ENCODE measurements around the gene CBARP.
A peak's percentile ranks its signal among the peaks of the same experiment; 100 is the strongest.

Gene CBARP

DNA sequence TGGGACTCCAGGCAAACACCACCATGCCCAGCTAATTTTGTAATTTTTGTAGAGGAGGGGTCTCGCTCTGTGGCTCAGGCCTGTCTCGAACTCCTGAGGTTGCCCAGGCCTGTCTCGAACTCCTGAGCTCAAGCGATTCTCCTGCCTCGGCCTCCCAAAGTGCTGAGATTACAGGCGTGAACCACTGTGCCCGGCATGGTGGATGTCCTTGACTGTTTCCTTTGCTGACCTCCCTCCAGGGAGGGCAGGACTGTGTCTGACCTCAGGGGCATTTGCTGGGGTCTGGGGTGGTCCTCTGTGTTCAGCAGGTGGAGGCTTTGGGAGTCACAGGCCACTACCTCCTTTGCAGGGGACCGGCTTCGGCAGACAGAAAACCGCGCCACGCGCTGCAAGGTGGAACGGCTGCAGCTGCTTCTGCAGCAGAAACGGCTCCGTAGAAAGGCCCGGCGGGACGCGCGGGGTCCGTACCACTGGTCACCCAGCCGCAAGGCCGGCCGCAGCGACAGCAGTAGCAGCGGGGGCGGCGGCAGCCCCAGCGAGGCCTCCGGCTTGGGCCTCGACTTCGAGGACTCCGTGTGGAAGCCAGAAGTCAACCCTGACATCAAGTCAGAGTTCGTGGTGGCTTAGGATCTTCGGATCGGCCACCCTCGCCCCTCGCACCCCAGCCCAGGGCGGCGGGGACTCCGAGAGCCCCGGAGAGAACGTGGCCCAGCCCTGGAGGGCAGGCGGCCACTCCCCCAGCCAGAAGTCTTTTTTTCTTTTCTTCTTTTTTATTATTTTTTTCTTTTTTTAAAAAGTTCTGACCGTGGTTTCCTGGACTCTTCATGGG lies 19.1 kb upstream of the CBARP start:
- Histone ChIP-seq H3K9me3 (no peaks in the 10 kb centered on the region), H3K4me3 (no peak overlapping the region), H3K4me1 (peaks cover 14% of the 10 kb centered on the region), H3K36me3 (replicated peaks) (peaks cover 47% of the 10 kb centered on the region), H3K27me3 (ENCODE audit: low read depth) (no peaks in the 10 kb centered on the region)
- in situ Hi-C loops (cut with MboI; ENCODE audit: low sequenced_read_pairs) = no loop called here
- DNase-seq (ENCODE audit: low spot score in 2 of 2) = no peak

DNA sequence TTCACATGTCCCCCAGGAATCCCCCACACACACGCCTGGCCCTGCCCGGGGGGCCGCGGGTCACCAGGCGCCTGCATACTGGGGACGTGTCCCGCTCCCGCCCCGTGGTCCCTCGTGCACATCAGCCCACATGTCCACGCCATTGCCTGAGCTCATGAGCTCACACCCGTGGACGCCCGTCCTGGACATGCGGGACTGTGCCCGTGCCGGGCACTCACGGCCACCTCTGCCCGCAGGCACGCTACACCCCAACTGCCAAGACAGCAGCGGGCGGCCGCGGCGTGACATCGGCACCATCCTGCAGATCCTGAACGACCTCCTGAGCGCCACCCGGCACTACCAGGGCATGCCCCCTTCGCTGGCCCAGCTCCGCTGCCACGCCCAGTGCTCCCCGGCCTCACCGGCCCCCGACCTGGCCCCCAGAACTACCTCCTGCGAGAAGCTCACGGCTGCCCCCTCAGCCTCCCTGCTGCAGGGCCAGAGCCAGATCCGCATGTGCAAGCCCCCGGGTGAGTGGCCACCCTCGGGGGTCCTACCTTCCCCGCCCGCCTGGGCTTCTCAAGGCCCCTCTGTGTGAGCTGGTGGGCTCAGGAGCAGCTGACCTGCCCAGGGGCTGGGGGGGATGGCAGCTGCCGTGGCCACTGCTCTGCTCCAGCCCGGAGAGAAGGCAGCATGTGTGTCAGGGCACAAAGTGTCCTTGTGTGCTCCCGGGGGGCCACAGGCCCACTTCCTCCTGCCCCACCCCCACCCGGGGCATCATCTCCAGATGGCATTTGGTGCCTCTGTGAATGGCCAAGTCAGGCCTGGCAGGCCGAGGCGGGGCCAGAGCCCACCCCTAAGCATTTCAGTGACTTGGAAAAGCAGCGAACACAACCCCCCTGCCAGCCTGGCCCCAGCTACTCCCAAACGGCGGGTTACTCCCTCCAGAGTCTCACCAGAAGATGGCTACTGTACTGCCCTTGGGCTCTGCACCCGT lies 17.7 kb upstream of the CBARP start:
- Histone ChIP-seq H3K36me3 (replicated peaks) (peaks cover 57% of the 10 kb centered on the region), H3K9me3 (no peaks in the 10 kb centered on the region), H3K27me3 (ENCODE audit: low read depth) (no peaks in the 10 kb centered on the region), H3K4me1 (peaks cover 8% of the 10 kb centered on the region), H3K4me3 (no peak overlapping the region)
- DNase-seq (ENCODE audit: low spot score in 2 of 2) = no peak
- in situ Hi-C loops (cut with MboI; ENCODE audit: low sequenced_read_pairs) = no loop called here

DNA sequence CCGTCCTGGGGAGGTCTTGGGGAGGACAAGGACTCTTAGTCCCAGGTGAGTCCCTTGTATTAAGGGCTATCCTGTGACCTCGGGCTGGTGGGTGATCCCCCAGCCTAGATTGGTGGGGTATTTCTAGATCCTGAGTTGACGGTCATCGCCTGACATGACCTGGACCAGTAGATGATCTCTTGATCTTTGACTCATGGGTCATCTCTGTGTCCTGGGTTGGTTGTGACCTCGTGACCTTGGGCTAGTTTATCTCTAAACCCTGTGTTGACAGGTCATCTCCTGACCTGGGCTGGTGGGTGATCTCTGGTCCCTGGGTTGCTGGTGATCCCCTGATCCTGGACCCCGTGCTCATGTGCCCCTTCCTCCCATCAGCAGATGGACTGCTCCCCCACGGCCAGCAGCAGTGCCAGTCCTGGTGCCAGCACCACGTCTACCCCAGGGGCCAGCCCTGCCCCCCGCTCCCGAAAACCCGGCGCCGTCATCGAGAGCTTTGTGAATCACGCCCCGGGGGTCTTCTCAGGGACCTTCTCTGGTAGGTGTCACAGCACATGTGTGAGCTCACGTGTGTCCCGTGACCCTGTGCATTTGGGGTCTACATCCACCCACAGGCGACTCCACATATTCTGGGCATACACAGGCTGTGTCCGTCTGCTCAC lies 16.9 kb upstream of the CBARP start:
- Histone ChIP-seq H3K27me3 (ENCODE audit: low read depth) (no peaks in the 10 kb centered on the region), H3K4me3 (no peak overlapping the region), H3K4me1 (peaks cover 4% of the 10 kb centered on the region), H3K36me3 (replicated peaks) (peaks cover 57% of the 10 kb centered on the region), H3K9me3 (no peaks in the 10 kb centered on the region)
- in situ Hi-C loops (cut with MboI; ENCODE audit: low sequenced_read_pairs) = no loop called here
- no peak for DNase-seq (ENCODE audit: low spot score in 2 of 2)

DNA sequence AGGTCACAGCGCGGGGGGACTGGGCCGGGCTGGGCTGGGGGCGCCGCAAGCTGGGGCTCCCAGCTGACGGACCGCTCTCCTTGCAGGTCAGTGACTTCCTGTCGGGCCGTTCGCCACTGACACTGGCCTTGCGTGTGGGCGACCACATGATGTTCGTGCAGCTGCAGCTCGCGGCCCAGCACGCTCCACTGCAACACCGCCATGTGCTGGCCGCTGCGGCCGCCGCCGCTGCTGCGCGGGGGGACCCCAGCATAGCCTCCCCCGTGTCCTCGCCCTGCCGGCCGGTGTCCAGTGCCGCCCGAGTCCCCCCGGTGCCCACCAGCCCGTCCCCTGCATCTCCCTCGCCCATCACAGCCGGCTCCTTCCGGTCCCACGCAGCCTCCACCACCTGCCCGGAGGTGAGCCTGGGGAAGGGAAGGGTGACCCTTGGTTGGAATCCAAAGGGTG lies 16.3 kb upstream of the CBARP start:
- no peak overlapping the region for H3K4me3 ChIP-seq
- in situ Hi-C loops (cut with MboI; ENCODE audit: low sequenced_read_pairs) = no loop called here
- H3K36me3 ChIP-seq (replicated peaks) = peaks cover 54% of the 10 kb centered on the region
- no peaks in the 10 kb centered on the region for H3K27me3 ChIP-seq (ENCODE audit: low read depth)
- H3K4me1 ChIP-seq = no peaks in the 10 kb centered on the region; the same call in 1 of the 2 replicates
- H3K9me3 ChIP-seq = no peaks in the 10 kb centered on the region
- DNase-seq (ENCODE audit: low spot score in 2 of 2) = no peak

DNA sequence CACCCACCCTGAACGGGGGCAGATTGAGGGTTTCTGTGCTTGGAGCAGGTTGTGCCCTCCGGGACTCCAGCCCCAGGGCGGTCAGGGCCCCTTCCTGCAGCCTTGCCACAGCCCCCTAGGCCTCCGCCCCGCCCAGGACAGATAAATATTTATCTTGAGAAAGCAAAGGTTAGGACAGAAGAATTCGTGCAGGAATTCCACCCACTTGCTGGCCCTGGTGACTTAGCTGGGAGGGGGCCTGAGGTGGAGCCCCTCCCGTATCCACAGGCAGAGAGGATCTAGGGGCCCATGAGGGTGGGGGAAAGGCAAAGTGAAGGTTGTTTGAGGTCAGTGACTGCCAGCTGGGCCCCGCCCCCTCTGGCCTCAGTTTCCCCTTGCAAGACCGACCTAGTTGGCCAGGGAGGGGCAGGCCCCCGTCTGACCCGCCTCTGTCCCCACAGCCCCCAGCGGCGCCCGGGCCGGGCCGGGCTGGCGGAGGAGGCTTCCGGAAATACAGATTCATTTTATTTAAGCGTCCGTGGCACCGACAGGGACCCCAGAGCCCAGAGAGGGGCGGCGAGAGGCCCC lies 15.8 kb upstream of the CBARP start:
- no peak overlapping the region for H3K4me3 ChIP-seq
- in situ Hi-C loops (cut with MboI; ENCODE audit: low sequenced_read_pairs) = no loop called here
- H3K9me3 ChIP-seq = no peaks in the 10 kb centered on the region
- peaks cover 54% of the 10 kb centered on the region for H3K36me3 ChIP-seq (replicated peaks)
- no peaks in the 10 kb centered on the region for H3K4me1 ChIP-seq
- no peak for DNase-seq (ENCODE audit: low spot score in 2 of 2)
- H3K27me3 ChIP-seq (ENCODE audit: low read depth) = no peaks in the 10 kb centered on the region

DNA sequence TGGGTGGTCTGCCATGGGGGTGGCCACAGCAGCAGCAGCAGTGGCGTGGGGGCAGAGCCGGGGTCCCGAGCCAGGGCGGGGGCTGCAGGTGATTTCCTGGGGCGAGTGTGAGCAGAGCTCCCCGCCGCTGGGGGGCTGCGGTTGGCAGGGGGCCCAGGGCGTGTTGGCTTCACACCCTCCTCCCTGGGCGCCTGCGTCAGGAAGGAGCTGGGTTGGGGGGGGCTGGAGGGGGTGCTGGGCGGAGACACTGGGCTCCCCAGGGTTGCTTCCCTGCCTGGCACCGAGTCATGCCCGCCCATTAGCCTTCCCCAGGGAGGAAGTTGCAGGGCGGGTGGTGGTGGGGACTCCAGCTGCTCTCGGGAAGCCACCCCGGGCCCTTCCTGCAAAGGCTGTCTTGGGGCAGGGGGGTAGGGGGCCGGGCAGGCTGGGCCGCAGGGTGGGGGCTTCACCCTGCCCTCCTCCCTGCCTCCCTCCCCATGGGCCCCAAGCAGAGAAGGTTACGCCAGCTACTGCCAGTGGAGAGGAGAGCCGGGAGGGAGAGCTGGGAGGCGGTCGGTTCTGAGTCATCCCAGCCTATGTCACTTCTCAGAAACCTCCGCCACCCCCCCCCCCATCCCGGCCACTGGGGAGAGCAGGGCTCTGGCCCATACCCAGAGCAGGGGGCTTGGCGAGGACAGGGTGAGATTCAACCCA lies 15.2 kb upstream of the CBARP start:
- DNase-seq (ENCODE audit: low spot score in 2 of 2) = no peak

DNA sequence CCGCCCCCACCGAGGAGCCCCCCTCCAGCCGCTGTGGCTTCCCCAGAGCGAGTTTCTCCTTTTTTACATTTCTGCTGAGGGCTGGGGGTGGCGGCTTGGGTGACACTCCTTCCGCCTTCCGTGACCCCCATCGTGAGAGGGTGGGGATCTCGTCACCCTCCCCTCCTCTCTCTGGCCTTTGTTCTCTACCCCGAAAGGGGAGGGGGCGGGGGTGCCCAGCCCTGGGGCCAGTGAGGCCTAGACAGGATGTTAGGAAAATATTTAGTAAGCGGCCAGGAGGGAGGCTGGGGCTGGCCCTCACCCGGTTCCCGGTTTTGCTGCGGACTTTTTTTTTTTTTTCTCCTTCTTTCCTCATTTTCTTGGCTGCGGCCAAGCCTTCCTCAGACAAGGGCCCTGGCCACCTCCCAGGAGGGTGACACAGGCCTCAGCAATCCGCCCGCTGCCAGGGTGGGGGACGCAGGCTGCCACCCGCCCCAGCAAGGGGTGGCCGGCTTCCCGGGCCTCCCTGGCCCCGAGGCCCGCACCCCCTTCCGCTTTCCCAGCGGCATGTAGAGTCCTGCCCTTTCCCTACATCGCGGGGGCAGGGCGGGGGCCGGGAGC lies 14.5 kb upstream of the CBARP start:
- in situ Hi-C loops (cut with MboI; ENCODE audit: low sequenced_read_pairs) = no loop called here
- Histone ChIP-seq H3K27me3 (ENCODE audit: low read depth) (no peaks in the 10 kb centered on the region), H3K9me3 (no peaks in the 10 kb centered on the region), H3K4me3 (peak overlapping the region; percentile 83), H3K36me3 (replicated peaks) (peaks cover 51% of the 10 kb centered on the region), H3K4me1 (0 out of 2 replicates have a peak, but pooled peaks cover 4% of the 10 kb centered on the region)
- no peak for DNase-seq (ENCODE audit: low spot score in 2 of 2)

More for the DNA sequence above, 15.2 kb upstream of the CBARP start:
- Histone ChIP-seq H3K36me3 (replicated peaks) (peaks cover 54% of the 10 kb centered on the region), H3K4me1 (0 out of 2 replicates have a peak, but pooled peaks cover 2% of the 10 kb centered on the region), H3K4me3 (no peak overlapping the region), H3K9me3 (no peaks in the 10 kb centered on the region), H3K27me3 (ENCODE audit: low read depth) (no peaks in the 10 kb centered on the region)
- in situ Hi-C loops (cut with MboI; ENCODE audit: low sequenced_read_pairs) = no loop called here

DNA sequence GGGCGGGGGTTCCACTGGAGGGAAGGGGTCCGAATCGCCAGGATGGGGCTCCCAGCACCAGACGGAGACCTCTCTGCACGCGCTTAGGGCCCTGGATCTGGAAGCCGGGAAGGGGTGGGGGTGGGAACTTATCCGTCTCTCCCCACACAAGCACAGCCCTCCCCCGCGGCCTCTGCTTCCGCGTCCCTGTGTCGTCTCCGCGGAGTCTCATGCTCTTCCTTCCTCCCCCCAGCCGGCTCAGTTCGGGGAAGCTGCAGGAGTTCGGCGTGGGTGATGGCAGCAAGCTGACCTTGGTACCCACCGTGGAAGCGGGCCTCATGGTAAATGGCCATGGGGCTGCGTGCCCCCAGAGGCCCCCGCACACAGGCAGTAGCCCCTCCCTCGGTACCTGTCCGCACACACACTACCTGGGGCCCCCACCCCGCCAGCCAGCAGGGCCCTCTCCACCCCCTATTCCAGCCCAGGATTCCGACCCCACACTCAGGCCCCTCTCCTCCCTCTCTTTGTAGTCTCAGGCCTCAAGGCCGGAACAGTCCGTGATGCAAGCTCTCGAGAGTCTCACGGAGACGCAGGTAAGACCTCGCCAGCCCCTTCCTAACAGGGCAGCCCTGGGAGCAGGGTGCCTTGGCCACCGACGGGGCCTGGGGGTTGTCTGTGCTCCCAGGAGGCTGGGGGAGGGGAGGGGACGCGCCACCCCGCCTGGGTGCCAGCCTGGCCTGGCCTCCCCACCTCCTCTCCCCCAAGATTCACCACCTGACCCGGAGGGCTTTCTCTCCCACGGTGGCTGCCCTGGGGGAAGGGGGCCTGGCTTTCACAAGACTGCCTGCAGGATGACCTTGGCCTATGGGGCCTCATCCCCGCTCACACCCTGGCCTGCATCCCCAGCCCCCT lies 13.8 kb upstream of the CBARP start:
- in situ Hi-C loops (cut with MboI; ENCODE audit: low sequenced_read_pairs) = no loop called here
- Histone ChIP-seq H3K4me3 (peak overlapping the region; percentile 83), H3K27me3 (ENCODE audit: low read depth) (no peaks in the 10 kb centered on the region), H3K4me1 (0 out of 2 replicates have a peak, but pooled peaks cover 4% of the 10 kb centered on the region), H3K36me3 (replicated peaks) (peaks cover 44% of the 10 kb centered on the region), H3K9me3 (no peaks in the 10 kb centered on the region)
- DNase-seq (ENCODE audit: low spot score in 2 of 2) = peak; percentile 26 to 73

DNA sequence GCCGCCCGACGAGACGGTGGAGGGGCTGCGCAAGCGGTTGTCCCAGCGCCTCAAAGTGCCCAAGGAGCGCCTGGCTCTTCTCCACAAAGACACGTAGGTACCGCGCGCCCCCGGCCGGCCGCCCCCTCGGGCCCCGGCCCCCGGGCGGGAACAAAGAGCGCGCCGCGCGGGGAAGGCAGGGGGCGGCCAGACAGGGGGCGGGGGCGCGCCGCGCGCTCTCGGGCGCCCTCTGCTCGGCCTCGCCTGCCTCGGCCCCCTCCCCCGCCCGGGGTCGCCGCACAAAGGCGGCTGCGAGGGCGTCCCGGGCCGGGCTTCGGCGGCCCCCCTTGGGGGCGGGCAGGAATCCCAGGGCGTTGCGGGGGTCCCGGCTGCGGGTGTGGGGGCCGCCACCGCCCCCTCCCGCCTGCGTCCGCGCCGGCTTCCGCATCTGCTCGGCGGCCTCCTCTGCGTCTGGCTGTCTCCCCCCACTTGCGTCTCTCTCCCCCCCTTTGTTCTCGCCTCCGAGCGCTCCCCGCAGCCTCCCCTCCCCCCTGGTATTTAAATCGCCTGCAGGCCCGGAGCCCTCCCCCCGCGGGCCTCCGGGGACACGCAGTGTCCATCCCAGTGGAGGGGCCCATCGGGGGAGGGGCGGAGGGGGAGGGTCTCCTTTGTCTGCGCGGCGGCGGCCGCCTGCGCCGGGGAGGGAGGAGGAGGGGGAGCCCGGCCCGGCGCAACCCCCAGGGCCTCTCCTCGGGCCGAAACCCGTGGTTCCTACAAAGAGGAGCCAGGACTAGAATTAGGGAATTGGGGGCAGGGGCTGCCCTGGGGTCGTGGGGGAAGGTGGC lies 12.8 kb upstream of the CBARP start:
- H3K27me3 ChIP-seq (ENCODE audit: low read depth) = no peaks in the 10 kb centered on the region
- 0 out of 2 replicates have a peak, but pooled peaks cover 4% of the 10 kb centered on the region for H3K4me1 ChIP-seq
- peak overlapping the region; percentile 83 for H3K4me3 ChIP-seq
- H3K36me3 ChIP-seq (replicated peaks) = peaks cover 35% of the 10 kb centered on the region
- no peaks in the 10 kb centered on the region for H3K9me3 ChIP-seq
- DNase-seq (ENCODE audit: low spot score in 2 of 2) = peak; percentile 76 to 89
- in situ Hi-C loops (cut with MboI; ENCODE audit: low sequenced_read_pairs) = no loop called here

DNA sequence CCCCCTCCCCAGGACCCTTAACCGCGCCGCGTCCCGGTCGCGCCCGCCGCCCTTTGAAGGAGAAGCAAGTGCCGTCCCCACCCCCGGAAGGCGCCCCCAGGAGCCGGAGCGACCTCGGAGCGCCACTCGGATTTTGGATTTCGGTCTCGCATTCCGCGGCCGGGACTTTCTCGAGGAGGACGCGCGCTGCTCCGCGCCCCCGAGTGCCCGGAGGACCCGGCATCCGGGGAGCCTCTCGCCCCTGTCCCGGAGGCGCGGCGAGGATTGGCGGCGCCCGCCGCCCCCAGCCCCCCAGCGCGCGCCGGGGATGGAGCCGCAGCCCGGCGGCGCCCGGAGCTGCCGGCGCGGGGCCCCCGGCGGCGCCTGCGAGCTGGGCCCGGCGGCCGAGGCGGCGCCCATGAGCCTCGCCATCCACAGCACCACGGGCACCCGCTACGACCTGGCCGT lies 12.2 kb upstream of the CBARP start:
- peak overlapping the region; percentile 83 for H3K4me3 ChIP-seq
- H3K36me3 ChIP-seq (replicated peaks) = peaks cover 30% of the 10 kb centered on the region
- in situ Hi-C loops (cut with MboI; ENCODE audit: low sequenced_read_pairs) = loop anchor here (10.0 kb wide), 1 partner anchor 325 kb away; the partner anchor contains the start of gene ARID3A
- no peaks in the 10 kb centered on the region for H3K9me3 ChIP-seq
- no peaks in the 10 kb centered on the region for H3K27me3 ChIP-seq (ENCODE audit: low read depth)
- no peak for DNase-seq (ENCODE audit: low spot score in 2 of 2)
- H3K4me1 ChIP-seq = peaks cover 4% of the 10 kb centered on the region; the same call in 1 of the 2 replicates

All from HAP-1 (cell line).